Activated CD8-positive, alpha-beta memory T cell treated with anti-CD3 and anti-CD28 coated beads, Interleukin-2, amount 10 ng/mL, durations not matched to agents 7 days and 5 days (primary cell): Measurements from ENCODE around the gene TUBB. TPM values are rescaled to one million over a fixed set of nuclear protein-coding genes. Genes with fewer than 3 reads are reported as not detected.

Experiments
- ATAC-seq: fragments of 150-1000 bp; cut with Tn5 transposase; one replicate; pipeline ENCODE4 v1.10.0; 2021; ENCODE audit warnings: moderate library complexity
- CTCF ChIA-PET: fragments of 350-600 bp; sonication (Branson Sonifier 250); formaldehyde crosslinking; loops from one replicate; lab custom pipeline; 2021; ENCODE audit warnings: antibody characterized with exemption; lab: Charles Lee
- DNase-seq: peaks from one replicate; pipeline ENCODE4 v3.0.0-alpha.2; 2020
- H3K27ac Mint-ChIP-seq: one replicate; pipeline ENCODE4 v1.8.0; 2021; ENCODE audit warnings: mild to moderate bottlenecking, mixed read lengths
- H3K27me3 Mint-ChIP-seq: one replicate; pipeline ENCODE4 v1.8.0; 2021; ENCODE audit warnings: mixed read lengths
- H3K36me3 Mint-ChIP-seq: one replicate; pipeline ENCODE4 v1.8.0; 2021; ENCODE audit warnings: mild to moderate bottlenecking, mixed read lengths
- H3K4me1 Mint-ChIP-seq: one replicate; pipeline ENCODE4 v1.8.0; 2021; ENCODE audit warnings: mixed read lengths
- H3K4me3 Mint-ChIP-seq: one replicate; pipeline ENCODE4 v1.8.0; 2021; ENCODE audit warnings: mild to moderate bottlenecking, moderate library complexity, mixed read lengths
- H3K9me3 Mint-ChIP-seq: one replicate; pipeline ENCODE4 v1.8.0; 2022; ENCODE audit warnings: low read depth, mixed read lengths
- total RNA-seq, 2 experiments: library from RNA; stranded (reverse); gene quantifications; one replicate each; pipeline ENCODE4 v1.2.3, GENCODE V29; 2021

Gene TUBB
- total RNA-seq, 2 experiments from 2014 or later = 1,499 to 1,522 TPM

- no peaks in the 10 kb centered on the region for H3K9me3 Mint-ChIP-seq
- no peak for DNase-seq
- CTCF ChIA-PET = interaction anchor here (0.7 to 32.1 kb wide), 6 partner anchors 9 to 346 kb away, joined by 3 to 936 read pairs (median 17); partner anchors contain the start of gene DHX16
- no peaks in the 10 kb centered on the region for H3K27me3 Mint-ChIP-seq
- peak overlapping the region; percentile 83 for H3K27ac Mint-ChIP-seq
- peaks cover 72% of the 10 kb centered on the region for H3K4me1 Mint-ChIP-seq
- no peak for ATAC-seq
- peak overlapping the region; percentile 95 for H3K4me3 Mint-ChIP-seq
- H3K36me3 Mint-ChIP-seq = peaks cover 54% of the 10 kb centered on the region
Measured at GRCh38 chr6:30741063-30741779, 21.1 kb downstream of the TUBB start.

DNA sequence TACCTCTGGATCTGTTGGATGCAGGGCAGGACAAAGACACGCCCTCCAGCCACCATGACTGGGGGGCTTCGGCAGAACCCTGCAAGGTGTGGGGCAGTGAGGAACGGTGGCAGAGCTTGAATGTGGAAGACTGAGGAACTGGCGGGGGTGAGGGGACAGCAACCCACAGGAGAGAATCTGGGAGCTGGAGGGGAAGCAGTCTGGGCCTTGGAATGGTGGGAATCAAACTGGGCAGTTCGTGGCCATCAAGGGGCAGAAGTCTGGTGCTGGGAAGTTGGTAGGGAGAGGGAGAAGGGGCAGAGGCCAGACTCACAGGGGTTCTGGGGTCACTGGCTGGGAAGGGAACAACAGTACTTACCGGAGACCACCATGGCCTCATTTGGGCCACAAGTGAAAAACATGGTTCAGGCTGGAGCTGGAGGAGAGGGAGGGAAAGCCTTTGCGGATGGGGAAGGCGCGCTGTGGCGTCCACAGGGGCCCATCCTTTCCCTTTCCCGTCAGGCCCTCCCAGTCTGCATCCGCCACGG, 21.7 kb downstream of the TUBB start:
- Mint-ChIP-seq H3K36me3 (peaks cover 50% of the 10 kb centered on the region), H3K4me1 (peaks cover 66% of the 10 kb centered on the region), H3K9me3 (no peaks in the 10 kb centered on the region), H3K27me3 (no peaks in the 10 kb centered on the region), H3K27ac (peak overlapping the region; percentile 83), H3K4me3 (peak overlapping the region; percentile 95)
- no peak for DNase-seq
- ATAC-seq = no peak
- CTCF ChIA-PET = interaction anchor here (0.7 to 32.1 kb wide), 8 partner anchors 10 to 346 kb away, joined by 3 to 936 read pairs (median 8); partner anchors contain the start of gene DHX16

DNA sequence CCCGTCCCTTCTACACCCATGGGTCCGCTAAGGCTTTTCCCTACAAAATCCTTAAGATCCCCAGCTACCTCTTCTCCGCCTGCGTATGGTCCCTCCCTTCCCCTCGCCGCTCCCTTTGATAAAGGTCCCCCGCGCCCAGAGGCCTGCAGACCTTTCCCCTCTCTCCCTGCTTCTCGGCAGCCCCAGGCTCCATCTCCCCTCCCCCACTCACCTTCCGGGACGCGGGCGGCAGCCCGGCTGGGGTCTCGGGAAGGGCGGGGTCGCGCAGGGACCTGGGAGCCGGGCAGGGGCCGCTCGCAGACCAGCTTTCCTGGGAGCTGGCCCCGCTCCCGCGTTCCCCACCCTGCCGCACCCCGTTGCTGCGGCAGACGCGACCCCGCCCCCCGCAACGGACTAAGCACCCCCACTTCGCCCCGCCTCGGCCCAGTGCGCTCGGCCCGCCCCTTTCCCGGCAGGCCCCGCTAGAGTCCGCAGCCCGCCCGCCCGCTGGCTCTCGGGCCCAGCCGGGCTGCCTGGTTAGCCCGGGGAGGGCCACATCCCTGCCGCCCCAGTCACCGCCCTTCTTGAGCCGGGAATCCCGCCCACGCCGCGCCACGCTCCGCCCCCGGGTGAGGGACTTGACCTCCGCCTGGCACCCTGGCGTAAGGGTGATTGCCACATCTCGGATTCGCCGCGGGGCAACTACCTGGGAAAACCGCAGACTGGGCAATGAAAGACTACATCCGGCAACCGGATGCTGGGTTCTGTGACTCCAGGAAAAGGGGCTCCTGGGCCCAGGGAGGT, 22.4 kb downstream of the TUBB start, which contains the start of gene FLOT1:
Gene FLOT1, minus strand, starts transcription at position 372 of the 783 bp plus-strand sequence. CDS start 498 bp downstream, outside the sequence.
- Mint-ChIP-seq H3K27me3 (no peaks in the 10 kb centered on the region), H3K4me1 (peaks cover 59% of the 10 kb centered on the region), H3K36me3 (peaks cover 45% of the 10 kb centered on the region), H3K27ac (peak within 1 kb of the TSS; percentile 83), H3K4me3 (peak within 1 kb of the TSS; percentile 95), H3K9me3 (no peaks in the 10 kb centered on the region)
- peak; percentile 84 for ATAC-seq
- CTCF ChIA-PET = interaction anchor here (0.8 to 32.1 kb wide), 13 partner anchors 11 to 345 kb away, joined by 3 to 936 read pairs (median 7); partner anchors contain the start of gene DHX16
- DNase-seq = peak; percentile 96

- H3K4me1 Mint-ChIP-seq = peaks cover 51% of the 10 kb centered on the region
- H3K36me3 Mint-ChIP-seq = peaks cover 37% of the 10 kb centered on the region
- H3K27me3 Mint-ChIP-seq = no peaks in the 10 kb centered on the region
- ATAC-seq (peak; percentile 45), DNase-seq (peak; percentile 68)
- H3K4me3 Mint-ChIP-seq = peak overlapping the region; percentile 95
- H3K9me3 Mint-ChIP-seq = no peaks in the 10 kb centered on the region
- peak overlapping the region; percentile 86 for H3K27ac Mint-ChIP-seq
- CTCF ChIA-PET = interaction anchor here (0.6 to 6.4 kb wide), 17 partner anchors 9 to 146 kb away, joined by 3 to 35 read pairs (median 4); no protein-coding TSS in a partner anchor
Measured at GRCh38 chr6:30743099-30744053, 23.2 kb downstream of the TUBB start.

- ATAC-seq (peak; percentile 49), DNase-seq (peak; percentile 80)
- Mint-ChIP-seq H3K36me3 (peaks cover 29% of the 10 kb centered on the region), H3K9me3 (no peaks in the 10 kb centered on the region), H3K4me3 (peak within 1 kb of the TSS; percentile 95), H3K27me3 (no peaks in the 10 kb centered on the region), H3K27ac (peak within 1 kb of the TSS; percentile 86), H3K4me1 (peaks cover 42% of the 10 kb centered on the region)
- CTCF ChIA-PET = interaction anchor here (0.6 to 6.4 kb wide), 17 partner anchors 8 to 147 kb away, joined by 3 to 35 read pairs (median 4); no protein-coding TSS in a partner anchor
Measured at GRCh38 chr6:30744054-30744805, 24.1 kb downstream of the TUBB start, which contains the start of gene IER3. Gene IER3, minus strand, starts transcription at chr6:30744547. Its CDS starts 29 bp downstream, at chr6:30744518.

DNA sequence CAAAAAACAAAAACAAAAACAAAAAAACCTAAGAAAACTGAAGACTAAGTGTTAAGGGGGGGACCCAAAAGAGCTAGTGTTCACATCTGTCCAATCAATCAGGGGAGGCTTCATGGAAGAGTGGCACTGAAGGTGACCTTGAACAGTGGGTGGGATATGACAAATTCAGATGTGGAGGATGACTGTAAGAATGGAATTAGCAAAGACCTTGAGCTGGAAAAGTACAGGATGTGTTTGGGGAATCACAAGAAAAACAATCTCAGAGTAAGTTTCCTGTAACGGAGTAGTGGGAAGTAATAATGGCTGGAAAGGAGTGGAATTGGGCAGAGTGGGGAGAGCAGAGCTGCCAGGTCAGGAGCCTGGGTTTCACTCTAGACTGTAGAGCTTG, 27.1 kb downstream of the TUBB start:
- no peaks in the 10 kb centered on the region for H3K9me3 Mint-ChIP-seq
- peaks cover 15% of the 10 kb centered on the region for H3K4me1 Mint-ChIP-seq
- peaks cover 2% of the 10 kb centered on the region for H3K36me3 Mint-ChIP-seq
- ATAC-seq (no peak), DNase-seq (no peak)
- no peak overlapping the region for H3K4me3 Mint-ChIP-seq
- CTCF ChIA-PET = interaction anchor here (0.7 to 1.9 kb wide), 6 partner anchors 11 to 168 kb away, joined by 3 to 5 read pairs (median 4); no protein-coding TSS in a partner anchor
- no peaks in the 10 kb centered on the region for H3K27me3 Mint-ChIP-seq
- peak overlapping the region; percentile 5 for H3K27ac Mint-ChIP-seq

GRCh38 chr6:30747902-30748769, 28.0 kb downstream of the TUBB start:
- H3K9me3 Mint-ChIP-seq = no peaks in the 10 kb centered on the region
- DNase-seq = no peak
- CTCF ChIA-PET = interaction anchor here (0.7 to 1.7 kb wide), 5 partner anchors 12 to 81 kb away, joined by 3 to 5 read pairs (median 4); no protein-coding TSS in a partner anchor
- H3K36me3 Mint-ChIP-seq = peaks cover 2% of the 10 kb centered on the region
- peaks cover 14% of the 10 kb centered on the region for H3K4me1 Mint-ChIP-seq
- no peak for ATAC-seq
- no peak overlapping the region for H3K4me3 Mint-ChIP-seq
- H3K27me3 Mint-ChIP-seq = no peaks in the 10 kb centered on the region
- no peak overlapping the region for H3K27ac Mint-ChIP-seq

GRCh38 chr6:30748851-30749540, 28.8 kb downstream of the TUBB start:
- Mint-ChIP-seq H3K4me1 (peaks cover 7% of the 10 kb centered on the region), H3K4me3 (no peak overlapping the region), H3K9me3 (no peaks in the 10 kb centered on the region), H3K27ac (no peak overlapping the region), H3K27me3 (no peaks in the 10 kb centered on the region), H3K36me3 (no peaks in the 10 kb centered on the region)
- DNase-seq (no peak), ATAC-seq (no peak)
- CTCF ChIA-PET = interaction anchor here (0.8 kb wide), 1 partner anchor 80 kb away, joined by 4 read pairs; no protein-coding TSS in a partner anchor

GRCh38 chr6:30749554-30750378, 29.6 kb downstream of the TUBB start:
- H3K36me3 Mint-ChIP-seq = no peaks in the 10 kb centered on the region
- no peak overlapping the region for H3K4me3 Mint-ChIP-seq
- peaks cover 3% of the 10 kb centered on the region for H3K4me1 Mint-ChIP-seq
- no peak overlapping the region for H3K27ac Mint-ChIP-seq
- CTCF ChIA-PET = no interaction called here
- no peaks in the 10 kb centered on the region for H3K9me3 Mint-ChIP-seq
- no peak for ATAC-seq
- H3K27me3 Mint-ChIP-seq = no peaks in the 10 kb centered on the region
- DNase-seq = no peak

DNA sequence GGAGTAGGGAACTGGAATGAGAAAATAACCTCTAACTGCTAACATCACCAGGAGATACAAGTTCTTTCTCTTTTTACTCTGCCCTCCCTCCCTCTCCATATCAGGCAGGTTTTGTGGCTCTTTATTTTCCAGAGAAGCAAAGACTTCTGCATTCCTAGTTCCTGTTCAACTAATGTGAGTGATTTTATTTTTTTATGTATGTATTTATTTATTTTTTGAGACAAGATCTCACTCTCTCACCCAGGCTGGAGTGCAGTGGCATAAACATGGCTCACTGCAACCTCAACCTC, 30.2 kb downstream of the TUBB start:
- Mint-ChIP-seq H3K9me3 (no peaks in the 10 kb centered on the region), H3K36me3 (no peaks in the 10 kb centered on the region), H3K4me1 (no peaks in the 10 kb centered on the region), H3K27me3 (no peaks in the 10 kb centered on the region), H3K4me3 (no peak overlapping the region), H3K27ac (no peak overlapping the region)
- CTCF ChIA-PET = no interaction called here
- ATAC-seq (no peak), DNase-seq (no peak)
